ENCODE measurements around the gene SVOPL. TPM values are rescaled to one million over a fixed set of nuclear protein-coding genes. Genes with fewer than 3 reads are reported as not detected.
"Not testable (repeated sequence)": the region's sequence is repeated elsewhere in the genome, so short reads cannot be mapped to it uniquely, and the experiment has no call there.

Gene SVOPL
- total RNA-seq, 4 donors from 2014 or later = not detected

DNA sequence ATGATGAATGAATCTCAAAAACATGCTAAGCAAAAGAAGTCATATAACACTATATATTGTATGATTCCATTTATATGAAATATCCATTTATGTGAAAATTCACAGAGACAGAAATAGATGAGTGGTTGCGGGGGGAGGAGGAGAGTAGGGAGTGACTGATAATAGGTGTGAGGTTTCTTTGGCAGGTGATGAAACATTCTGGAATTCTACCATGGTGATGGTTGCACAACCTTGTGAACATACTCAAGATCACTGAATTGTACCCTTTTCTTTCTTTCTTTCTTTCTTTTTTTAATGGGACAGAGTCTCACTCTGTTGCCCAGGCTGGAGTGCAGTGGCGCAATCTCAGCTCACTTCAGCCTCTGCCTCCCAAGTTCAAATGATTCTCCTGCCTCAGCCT, 10.7 kb downstream of the SVOPL start:
- no peak for TF ChIP-seq CTCF (IDR thresholded peaks at IDR 0.05)
- no peak for DNase-seq (ENCODE audit: low spot score)
- no peak for ATAC-seq (ENCODE audit: low FRiP score)

GRCh38 chr7:138688037-138688436, 13.1 kb downstream of the SVOPL start:
- not testable (repeated sequence) for DNase-seq (ENCODE audit: low spot score); ATAC-seq (ENCODE audit: low FRiP score)

DNA sequence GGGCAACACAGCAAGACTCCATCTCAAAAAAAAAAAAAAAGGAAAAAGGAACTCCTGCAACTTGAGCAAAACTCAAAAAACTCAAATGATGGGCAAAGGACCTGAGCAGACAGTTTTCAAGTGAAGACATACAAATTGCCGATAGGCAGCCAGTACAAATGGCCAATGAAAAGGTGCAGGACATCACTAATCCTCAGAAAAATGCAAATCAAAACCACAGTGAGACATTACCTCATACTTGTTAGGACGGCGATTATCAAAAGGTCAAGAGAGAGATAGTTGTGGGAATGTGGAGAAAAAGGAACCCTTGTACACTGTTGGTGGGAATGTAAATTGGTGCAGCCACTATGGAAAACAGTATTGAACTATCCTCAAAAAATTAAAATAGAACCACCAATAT, 16.8 kb downstream of the SVOPL start:
- no peak for DNase-seq (ENCODE audit: low spot score)
- ATAC-seq (ENCODE audit: low FRiP score) = no peak
- TF ChIP-seq CTCF (IDR thresholded peaks at IDR 0.05) = no peak

DNA sequence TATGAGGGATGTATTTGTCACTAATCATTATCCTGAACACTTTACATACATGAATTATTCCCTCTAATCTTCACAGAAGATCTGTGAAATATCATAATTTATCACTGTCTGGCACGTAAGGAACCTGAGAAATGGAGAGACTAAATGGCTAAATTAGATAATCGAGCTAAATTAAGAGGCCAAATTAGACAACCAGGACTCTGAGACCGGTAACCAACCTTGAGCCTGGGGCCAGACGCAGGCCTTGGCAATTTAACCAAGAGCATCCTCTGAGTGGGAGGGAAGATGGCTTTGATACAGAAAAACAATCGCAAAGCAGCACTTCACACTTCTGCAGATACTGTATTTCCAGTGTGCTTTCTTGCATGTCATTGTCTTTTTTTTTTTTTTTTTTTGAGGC, 21.4 kb downstream of the SVOPL start:
- ATAC-seq (ENCODE audit: low FRiP score) (no peak), DNase-seq (ENCODE audit: low spot score) (no peak)
- TF ChIP-seq CTCF (IDR thresholded peaks at IDR 0.05) = no peak

GRCh38 chr7:138670594-138670993, 30.6 kb downstream of the SVOPL start:
- ATAC-seq (ENCODE audit: low FRiP score) (no peak), DNase-seq (ENCODE audit: low spot score) (no peak)
- no peak for TF ChIP-seq CTCF (IDR thresholded peaks at IDR 0.05)

- no peak for DNase-seq (ENCODE audit: low spot score)
- no peak for ATAC-seq (ENCODE audit: low FRiP score)
- no peak for TF ChIP-seq CTCF (IDR thresholded peaks at IDR 0.05)
These were observed 31.8 kb downstream of the SVOPL start for GRCh38 chr7:138669364-138669763.

DNA sequence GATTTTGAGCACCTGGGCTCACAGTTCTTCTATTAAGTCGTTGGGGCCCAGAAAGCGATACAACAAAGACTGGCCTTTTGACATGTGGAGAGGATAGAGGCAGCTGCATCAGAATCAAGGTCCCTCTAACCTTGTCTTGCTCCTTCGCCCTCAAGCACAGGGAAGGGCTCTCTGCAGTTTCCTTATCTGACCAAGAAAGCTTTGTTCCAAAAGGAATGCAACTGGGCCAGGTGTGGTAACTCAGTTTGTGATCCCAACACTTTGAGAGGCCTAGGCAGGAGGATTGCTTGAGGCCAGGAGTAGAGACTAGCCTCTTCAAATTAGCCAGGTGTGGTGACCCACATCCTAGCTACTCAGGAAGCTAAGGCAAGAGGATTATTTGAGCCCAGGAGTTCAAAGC, 32.2 kb downstream of the SVOPL start:
- no peak for DNase-seq (ENCODE audit: low spot score)
- no peak for ATAC-seq (ENCODE audit: low FRiP score)
- TF ChIP-seq CTCF (IDR thresholded peaks at IDR 0.05) = no peak

DNA sequence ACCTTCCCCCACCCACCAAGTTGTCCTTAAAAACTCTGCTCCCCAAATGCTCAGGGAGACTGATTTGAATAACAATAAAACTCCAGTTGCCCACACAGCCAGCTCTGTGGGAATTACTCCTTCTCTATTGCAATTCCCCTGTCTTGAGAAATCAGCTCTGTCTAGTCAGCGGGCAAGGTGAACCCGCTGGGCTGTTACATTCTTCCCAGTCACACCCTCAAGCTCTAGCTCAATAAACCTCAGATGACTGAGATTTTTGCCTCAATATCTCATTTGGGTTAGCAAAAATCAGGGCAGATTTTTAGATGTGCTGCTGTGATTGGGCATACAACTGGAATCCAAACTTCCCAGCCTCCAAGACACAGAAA, 32.9 kb downstream of the SVOPL start:
- ATAC-seq (ENCODE audit: low FRiP score) = no peak
- no peak for TF ChIP-seq CTCF (IDR thresholded peaks at IDR 0.05)
- DNase-seq (ENCODE audit: low spot score) = no peak

Measured in omental fat pad (tissue), 4 donors.